LNCaP clone FGC (cell line): ENCODE results near the gene FBL.

ENCODE experiments used
- DNase-seq: peaks from one replicate; pipeline ENCODE4 v3.0.0-alpha.2; 2011; ENCODE audit warnings: low read depth
- H3K4me3 ChIP-seq: 2 replicates; pipeline ENCODE4 v1.5.1; 2011; ENCODE audit warnings: mild to moderate bottlenecking, low read depth, low read length, control low read depth
- CTCF ChIP-seq: IDR thresholded peaks from 2 replicates; pipeline ENCODE4 v1.5.1; 2012; ENCODE audit warnings: mild to moderate bottlenecking; ENCODE audit not compliant: control insufficient read depth, insufficient read depth; ENCODE audit errors: extremely low read depth

FBL gene

GRCh38 chr19:39846678-39847486 lies 703 bp upstream of the FBL start:
- TF ChIP-seq CTCF: no peak
- peak overlapping the region; percentile 94 for H3K4me3 ChIP-seq
- no peak for DNase-seq

GRCh38 chr19:39845584-39845932 lies 621 bp downstream of the FBL start:
- peak overlapping the region; percentile 94 for H3K4me3 ChIP-seq
- peak; percentile 22; the same call in 1 of the 2 replicates for TF ChIP-seq CTCF
- no peak for DNase-seq

- DNase-seq: no peak
- TF ChIP-seq CTCF: no peak
- H3K4me3 ChIP-seq: peak overlapping the region; percentile 94
Observed at GRCh38 chr19:39845172-39845571, 1.0 kb downstream of the FBL start.

- H3K4me3 ChIP-seq: peak overlapping the region; percentile 94
- DNase-seq: no peak
- TF ChIP-seq CTCF: peak; percentile 57
Observed at GRCh38 chr19:39843919-39844793, 2.0 kb downstream of the FBL start.

- H3K4me3 ChIP-seq: peak overlapping the region; percentile 7
- no peak for DNase-seq
- TF ChIP-seq CTCF: no peak
Observed at GRCh38 chr19:39842693-39843435, 3.3 kb downstream of the FBL start.

GRCh38 chr19:39841041-39841440 lies 5.1 kb downstream of the FBL start:
- no peak overlapping the region for H3K4me3 ChIP-seq
- TF ChIP-seq CTCF: no peak
- DNase-seq: no peak
